Astrocyte (in vitro differentiated cells and primary cell): ENCODE measurements around the gene NAT9. TPM values are rescaled to one million over a fixed set of nuclear protein-coding genes. Genes with fewer than 3 reads are reported as not detected.
A peak's percentile ranks its signal among the peaks of the same experiment; 100 is the strongest.

Experiments
- DNase-seq: peaks from one replicate; pipeline ENCODE4 v3.0.0-alpha.2; 2010; ENCODE audit warnings: low read depth
- FAIRE-seq: peaks from 2 replicates; lab custom pipeline; 2011; peaks lifted over from hg19 to GRCh38; lab: Jason Lieb, UNC
- H2AFZ ChIP-seq: 2 replicates; pipeline ENCODE4 v1.6.0; 2012; ENCODE audit warnings: low read depth, low read length, inconsistent platforms
- H3K27ac ChIP-seq: 2 replicates; pipeline ENCODE4 v1.5.1; 2011; ENCODE audit warnings: low read depth, low read length, inconsistent platforms
- H3K27me3 ChIP-seq: 2 replicates; pipeline ENCODE4 v1.6.0; 2011; ENCODE audit warnings: low read length, inconsistent platforms; ENCODE audit not compliant: insufficient read depth
- H3K36me3 ChIP-seq: 2 replicates; pipeline ENCODE4 v1.5.1; 2011; ENCODE audit warnings: low read length, inconsistent platforms; ENCODE audit not compliant: insufficient read depth
- H3K4me1 ChIP-seq: 2 replicates; pipeline ENCODE4 v1.5.1; 2011; ENCODE audit warnings: low read length, inconsistent platforms; ENCODE audit not compliant: insufficient read depth
- H3K4me2 ChIP-seq: 2 replicates; pipeline ENCODE4 v1.6.0; 2012; ENCODE audit warnings: low read length, inconsistent platforms
- H3K4me3 ChIP-seq: 2 replicates; pipeline ENCODE4 v1.5.1; 2011; ENCODE audit warnings: low read depth, mild to moderate bottlenecking, low read length, inconsistent platforms; ENCODE audit not compliant: insufficient read depth
- H3K79me2 ChIP-seq: 2 replicates; pipeline ENCODE4 v1.6.0; 2012; ENCODE audit warnings: mild to moderate bottlenecking, low read length, inconsistent platforms; ENCODE audit not compliant: insufficient read depth
- H3K9ac ChIP-seq: 2 replicates; pipeline ENCODE4 v1.6.0; 2012; ENCODE audit warnings: mild to moderate bottlenecking, low read length, inconsistent platforms
- H3K9me3 ChIP-seq: 2 replicates; pipeline ENCODE4 v1.5.1; 2012; ENCODE audit warnings: low read depth, mild to moderate bottlenecking, low read length, inconsistent platforms; ENCODE audit not compliant: insufficient read depth
- H4K20me1 ChIP-seq: 2 replicates; pipeline ENCODE4 v1.6.0; 2012; ENCODE audit warnings: low read length, inconsistent platforms; ENCODE audit not compliant: insufficient read depth
- H3K27ac Mint-ChIP-seq: one replicate; pipeline ENCODE4 v1.8.0; 2021; ENCODE audit warnings: mild to moderate bottlenecking, mixed read lengths; ENCODE audit not compliant: unreplicated experiment
- H3K27me3 Mint-ChIP-seq: one replicate; pipeline ENCODE4 v1.8.0; 2021; ENCODE audit warnings: low read depth, mixed read lengths; ENCODE audit not compliant: unreplicated experiment
- H3K36me3 Mint-ChIP-seq: one replicate; pipeline ENCODE4 v1.8.0; 2021; ENCODE audit warnings: low read depth, mixed read lengths; ENCODE audit not compliant: unreplicated experiment
- H3K4me1 Mint-ChIP-seq: one replicate; pipeline ENCODE4 v1.8.0; 2021; ENCODE audit warnings: low read depth, mixed read lengths; ENCODE audit not compliant: unreplicated experiment
- H3K4me3 Mint-ChIP-seq: one replicate; pipeline ENCODE4 v1.8.0; 2021; ENCODE audit warnings: mild to moderate bottlenecking, moderate library complexity, mixed read lengths; ENCODE audit not compliant: unreplicated experiment
- H3K9me3 Mint-ChIP-seq: one replicate; pipeline ENCODE4 v1.8.0; 2021; ENCODE audit warnings: mild to moderate bottlenecking, mixed read lengths; ENCODE audit not compliant: unreplicated experiment
- CTCF ChIP-seq: IDR thresholded peaks from 2 replicates; pipeline ENCODE4 v1.5.1; 2011; ENCODE audit warnings: low read depth, mild to moderate bottlenecking, inconsistent platforms, low read length, moderate library complexity; ENCODE audit not compliant: insufficient read depth
- EZH2 ChIP-seq: IDR thresholded peaks from 2 replicates; pipeline ENCODE4 v1.6.1; 2012; ENCODE audit warnings: mild to moderate bottlenecking, low read length, inconsistent platforms; ENCODE audit not compliant: insufficient read depth
- microRNA-seq: library from miRNA; unstranded; fragments of <30 nt; microRNA quantifications from one replicate; pipeline ENCODE4 v1.2.0, GENCODE V29; 2020
- total RNA-seq: library from RNA; stranded (reverse); gene quantifications from 2 replicates; pipeline ENCODE4 v1.2.1, GENCODE V29; 2021

Gene NAT9
- total RNA-seq, 1 donor from 2014 or later: 58.4 TPM

- H3K27me3 ChIP-seq: peaks cover 4% of the 10 kb centered on the region
- H3K36me3 ChIP-seq: no peaks in the 10 kb centered on the region
- H3K27ac ChIP-seq: no peak overlapping the region
- H3K27ac Mint-ChIP-seq: no peak overlapping the region
- no peaks in the 10 kb centered on the region for H3K79me2 ChIP-seq
- no peak overlapping the region for H3K4me3 Mint-ChIP-seq
- H3K27me3 Mint-ChIP-seq: peaks cover 29% of the 10 kb centered on the region
- H2AFZ ChIP-seq: no peak overlapping the region
- H3K9ac ChIP-seq: no peak overlapping the region
- no peak for TF ChIP-seq EZH2
- FAIRE-seq: no peak
- no peaks in the 10 kb centered on the region for H3K4me1 ChIP-seq
- no peak overlapping the region for H3K4me3 ChIP-seq
- no peaks in the 10 kb centered on the region for H3K36me3 Mint-ChIP-seq
- no peaks in the 10 kb centered on the region for H4K20me1 ChIP-seq
- DNase-seq: no peak
- no peaks in the 10 kb centered on the region for H3K4me1 Mint-ChIP-seq
- H3K4me2 ChIP-seq: no peak overlapping the region
- H3K9me3 ChIP-seq: peaks cover 6% of the 10 kb centered on the region
- H3K9me3 Mint-ChIP-seq: no peaks in the 10 kb centered on the region
Observed at GRCh38 chr17:74723891-74724290, 52.3 kb downstream of the NAT9 start.

GRCh38 chr17:74722782-74723181 is 53.4 kb downstream of the NAT9 start:
- DNase-seq: no peak
- no peaks in the 10 kb centered on the region for H3K36me3 ChIP-seq
- no peak overlapping the region for H3K4me2 ChIP-seq
- H3K79me2 ChIP-seq: no peaks in the 10 kb centered on the region
- peaks cover 4% of the 10 kb centered on the region for H3K27me3 ChIP-seq
- TF ChIP-seq EZH2 (no peak), CTCF (no peak)
- H3K27ac ChIP-seq: no peak overlapping the region
- no peak overlapping the region for H3K4me3 ChIP-seq
- no peaks in the 10 kb centered on the region for H3K4me1 ChIP-seq
- no peaks in the 10 kb centered on the region for H3K9me3 ChIP-seq
- Mint-ChIP-seq H3K27me3 (peaks cover 32% of the 10 kb centered on the region), H3K27ac (no peak overlapping the region), H3K36me3 (no peaks in the 10 kb centered on the region), H3K9me3 (no peaks in the 10 kb centered on the region), H3K4me3 (no peak overlapping the region), H3K4me1 (no peaks in the 10 kb centered on the region)
- H3K9ac ChIP-seq: no peak overlapping the region
- H2AFZ ChIP-seq: no peak overlapping the region
- no peak for FAIRE-seq
- no peaks in the 10 kb centered on the region for H4K20me1 ChIP-seq

Small RNA genes lying within 50 kb of the gene (microRNA-seq; reads per million reads assigned to microRNA genes)
- 257 reads per million, percentile 73 among the genes with 10 or more reads in this experiment for gene MIR3615

Other genes starting within 250 kb of the NAT9 start
- gene CD300LB, start 244.9 kb downstream of the NAT9 start, total RNA-seq: not detected in 2 replicates
- 0.27 TPM in 1 of 2 replicates, not detected in the other for gene CD300C, start 230.2 kb downstream of the NAT9 start, total RNA-seq
- not detected in 2 replicates for gene CD300H, start 208.8 kb downstream of the NAT9 start, total RNA-seq
- gene CD300LD, start 184.1 kb downstream of the NAT9 start, total RNA-seq: not detected in 2 replicates
- not detected in 2 replicates for gene CD300E, start 152.6 kb downstream of the NAT9 start, total RNA-seq
- not detected in 2 replicates for gene CD300LF, start 63.4 kb downstream of the NAT9 start, total RNA-seq
- gene RAB37, start 39.1 kb downstream of the NAT9 start, total RNA-seq: 0.77 TPM in 1 of 2 replicates, not detected in the other
- 27.9 and 36.3 TPM in 2 replicates for gene NHERF1, start 27.7 kb downstream of the NAT9 start, total RNA-seq
- gene GRIN2C, start 83.5 kb upstream of the NAT9 start, total RNA-seq: 0.50 and 1.0 TPM in 2 replicates
- gene FDXR, start 96.6 kb upstream of the NAT9 start, total RNA-seq: 30.8 and 34.2 TPM in 2 replicates
- not detected in 2 replicates for gene FADS6, start 117.3 kb upstream of the NAT9 start, total RNA-seq
- 0.14 TPM in 1 of 2 replicates, not detected in the other for gene USH1G, start 146.9 kb upstream of the NAT9 start, total RNA-seq
- not detected in 2 replicates for gene OTOP2, start 147.9 kb upstream of the NAT9 start, total RNA-seq
- not detected in 2 replicates for gene OTOP3, start 159.6 kb upstream of the NAT9 start, total RNA-seq
- 2.5 and 2.6 TPM in 2 replicates for gene HID1, start 196.4 kb upstream of the NAT9 start, total RNA-seq
- 59.1 and 62.9 TPM in 2 replicates for gene CDR2L, start 211.3 kb upstream of the NAT9 start, total RNA-seq
- gene MRPL58, start 236.3 kb upstream of the NAT9 start, total RNA-seq: 23.8 and 24.4 TPM in 2 replicates